HT-29 (cell line): Measurements from ENCODE around the gene FAM240A. TPM values are rescaled to one million over a fixed set of nuclear protein-coding genes. Genes with fewer than 3 reads are reported as not detected.
"Not testable (repeated sequence)": the region's sequence is repeated elsewhere in the genome, so short reads cannot be mapped to it uniquely, and the experiment has no call there.

Experiments used
- DNase-seq: peaks from one replicate; pipeline ENCODE4 v3.0.0-alpha.2; 2015; ENCODE audit warnings: low spot score
- total RNA-seq: library from RNA; depleted of rRNA; stranded (reverse); fragments of >200 nt; shearing (Covaris generic); gene quantifications from 2 replicates; pipeline ENCODE4 v1.2.3, GENCODE V29; 2014; rRNA removed

Gene FAM240A
- not detected in 2 replicates for total RNA-seq

DNA sequence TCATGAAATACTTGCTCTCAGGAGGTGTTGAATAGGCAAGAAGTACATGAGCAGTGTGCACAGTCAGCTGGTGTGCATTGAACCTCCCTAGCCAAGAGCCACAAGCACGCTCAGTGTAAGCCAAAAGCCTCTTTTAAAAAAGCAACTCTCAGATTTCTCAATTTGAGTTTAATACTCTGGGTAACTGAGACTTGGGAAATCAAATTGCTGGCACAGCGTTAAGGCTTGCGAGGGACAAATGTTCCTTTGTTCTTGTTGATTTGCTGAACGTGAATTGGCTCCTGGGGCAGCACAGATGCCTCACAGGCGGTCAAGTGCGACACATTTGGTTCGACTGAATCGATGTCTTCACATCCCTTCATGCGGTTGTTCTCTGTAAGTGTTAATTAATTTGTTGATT lies at the start of gene FAM240A:
Gene FAM240A, plus strand, starts transcription at position 202 of the 400 bp plus-strand sequence. Its CDS starts 159 bp downstream, at position 361.
- no peak for DNase-seq

DNA sequence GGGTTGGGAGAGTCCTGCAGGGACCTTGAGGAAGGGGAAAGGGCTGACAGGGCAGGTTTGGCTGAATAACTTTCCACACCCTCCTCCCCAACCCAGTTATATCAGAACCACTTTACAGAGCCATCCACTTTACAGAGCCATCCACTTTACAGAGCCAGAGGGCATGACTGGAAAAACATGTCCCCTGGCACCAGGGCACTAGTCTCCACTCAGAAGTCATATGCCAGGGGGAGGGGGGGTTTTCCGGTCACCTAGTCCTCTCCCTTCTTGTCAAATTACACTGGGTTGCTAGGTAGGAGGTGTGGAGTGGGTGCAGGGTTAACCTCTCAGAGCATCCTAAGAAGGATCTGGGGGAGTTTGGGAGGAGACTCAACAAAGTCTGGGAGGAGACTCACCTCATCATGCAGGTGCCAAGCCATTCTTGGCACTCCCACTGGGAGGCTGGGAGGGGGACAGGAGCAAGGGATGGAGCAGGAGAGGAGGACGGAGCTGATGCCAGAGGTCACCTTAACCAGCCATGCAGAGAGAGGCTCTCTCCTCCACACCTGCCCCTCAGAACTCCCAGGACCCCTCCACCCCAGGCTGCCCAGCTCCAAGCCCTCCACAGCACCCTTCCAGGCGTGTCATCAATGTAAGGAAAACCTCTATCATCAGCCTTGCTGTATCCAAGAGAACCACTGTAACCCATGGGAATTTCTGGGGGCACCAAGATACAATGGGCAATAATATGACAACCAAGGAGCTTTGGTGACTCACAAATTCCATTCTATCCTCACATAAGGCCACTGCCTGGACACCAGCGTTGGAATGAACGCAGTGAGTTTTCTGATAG lies 47.9 kb upstream of the FAM240A start:
- no peak for DNase-seq

DNA sequence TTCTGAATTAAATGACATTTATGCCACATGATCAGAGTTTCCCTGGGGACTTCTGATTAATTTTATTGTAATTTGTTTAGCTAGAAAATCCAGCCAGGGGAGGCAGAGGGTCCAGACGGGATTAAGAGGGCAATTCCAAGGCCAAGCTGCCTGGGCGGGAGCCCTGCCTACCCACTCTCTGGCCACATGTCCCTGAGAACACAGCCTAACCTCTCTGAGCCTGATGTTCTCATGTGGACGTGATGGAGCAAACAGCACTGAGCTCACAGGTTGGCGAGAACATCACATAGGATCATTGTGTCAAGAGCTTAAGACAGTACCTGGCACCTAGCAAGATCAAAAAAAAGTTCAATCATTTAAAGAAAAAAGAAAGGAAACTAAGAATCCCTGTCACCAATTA lies 47.2 kb upstream of the FAM240A start:
- DNase-seq = no peak

- DNase-seq = no peak
Observed at GRCh38 chr3:46565607-46566039, 46.7 kb upstream of the FAM240A start.

- DNase-seq = no peak
Observed at GRCh38 chr3:46566040-46566641, 46.2 kb upstream of the FAM240A start, which contains the start of gene LRRC2. Gene LRRC2, minus strand, starts transcription at chr3:46566302. Its CDS starts 14,711 bp downstream, at chr3:46551591.

DNA sequence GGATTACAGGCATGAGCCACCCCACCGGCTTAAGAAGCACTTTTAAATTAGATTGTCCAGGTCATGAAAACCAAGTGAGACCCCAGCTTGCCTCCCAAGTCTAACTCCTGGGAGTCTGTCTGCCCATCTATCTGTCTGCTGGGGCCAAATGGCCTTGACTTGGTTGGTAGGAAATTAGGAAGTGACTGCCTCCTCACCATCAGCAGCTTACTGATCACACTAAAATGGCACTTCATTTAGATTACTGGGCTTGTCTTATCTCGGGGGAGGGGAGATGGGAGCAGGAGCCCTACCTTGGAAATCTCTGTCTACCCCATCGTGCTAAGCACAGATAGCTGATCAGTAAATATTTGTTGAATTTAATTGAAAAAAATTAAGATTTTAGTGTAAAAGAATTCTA lies 40.6 kb upstream of the FAM240A start:
- no peak for DNase-seq

DNA sequence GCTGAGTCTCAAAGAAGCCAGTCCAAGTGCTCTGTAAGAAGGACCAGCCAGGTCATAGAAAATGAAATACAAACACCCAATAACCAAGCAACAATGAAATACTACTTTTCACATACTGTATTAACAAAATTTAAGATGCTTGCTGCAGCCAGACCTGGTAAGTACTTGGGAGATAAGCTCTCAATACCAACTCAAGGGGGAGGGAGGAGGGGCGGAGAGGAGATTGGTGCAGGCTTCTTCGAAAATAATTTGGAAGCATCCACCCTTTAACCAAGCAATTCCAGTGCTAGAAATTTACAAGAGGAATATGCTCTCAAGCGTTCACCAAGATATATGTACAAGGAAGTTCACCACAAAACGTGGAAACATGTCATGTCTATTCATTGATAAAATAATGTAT lies 38.6 kb upstream of the FAM240A start:
- no peak for DNase-seq

DNA sequence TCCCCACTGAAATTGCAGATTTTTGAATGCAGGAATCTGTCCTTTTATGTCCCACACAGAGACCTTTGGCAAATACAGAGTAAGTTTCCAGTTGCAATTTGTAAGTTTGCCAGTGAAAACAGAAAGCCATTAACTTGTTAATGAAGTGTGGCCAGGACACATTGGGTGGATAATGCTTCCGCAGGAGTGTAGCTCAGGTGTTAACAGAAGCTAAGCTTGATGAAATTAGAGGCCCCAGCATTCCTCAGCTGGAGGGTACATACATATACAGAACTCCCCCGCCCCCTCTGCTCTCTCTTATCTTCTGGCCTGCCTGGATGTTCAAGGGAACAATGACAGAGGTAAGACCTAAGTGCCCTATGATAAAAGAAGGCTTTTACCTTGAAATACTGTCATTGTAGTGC lies 38.1 kb upstream of the FAM240A start:
- no peak for DNase-seq

GRCh38 chr3:46574881-46575576 lies 37.3 kb upstream of the FAM240A start:
- DNase-seq = no peak

DNA sequence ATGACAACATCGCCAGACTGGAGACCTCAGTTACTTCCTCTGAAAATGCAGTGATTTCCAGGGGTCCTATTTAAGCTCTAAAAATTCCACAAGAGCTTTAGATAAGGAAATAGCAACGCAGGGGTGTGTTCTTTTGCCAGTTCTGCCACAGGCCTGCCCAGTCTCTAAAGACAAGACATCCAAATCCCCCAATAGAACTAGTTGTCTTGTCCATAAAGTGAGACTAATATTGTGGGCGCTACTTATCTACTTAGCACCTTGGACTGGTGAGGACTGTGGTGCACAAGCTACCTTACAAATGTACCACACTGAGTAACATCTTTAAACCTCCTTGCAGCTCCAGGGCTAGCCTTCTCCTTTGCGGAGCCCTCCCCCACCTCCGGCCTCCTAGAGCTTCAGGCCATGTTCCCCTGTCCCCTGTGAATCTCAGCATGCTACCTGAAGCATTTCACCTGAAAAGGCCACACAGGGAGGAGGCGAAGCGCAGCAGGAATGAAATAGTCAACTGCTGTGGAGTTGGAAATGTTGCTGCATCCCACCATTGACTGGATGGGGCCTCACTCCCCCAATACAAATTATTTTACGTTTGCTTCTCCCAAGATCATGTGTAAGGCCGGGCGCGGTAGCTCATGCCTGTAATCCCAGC lies 36.6 kb upstream of the FAM240A start:
- DNase-seq = no peak

GRCh38 chr3:46576386-46576785 lies 35.9 kb upstream of the FAM240A start:
- DNase-seq = no peak

GRCh38 chr3:46576879-46577278 lies 35.4 kb upstream of the FAM240A start:
- no peak for DNase-seq

DNA sequence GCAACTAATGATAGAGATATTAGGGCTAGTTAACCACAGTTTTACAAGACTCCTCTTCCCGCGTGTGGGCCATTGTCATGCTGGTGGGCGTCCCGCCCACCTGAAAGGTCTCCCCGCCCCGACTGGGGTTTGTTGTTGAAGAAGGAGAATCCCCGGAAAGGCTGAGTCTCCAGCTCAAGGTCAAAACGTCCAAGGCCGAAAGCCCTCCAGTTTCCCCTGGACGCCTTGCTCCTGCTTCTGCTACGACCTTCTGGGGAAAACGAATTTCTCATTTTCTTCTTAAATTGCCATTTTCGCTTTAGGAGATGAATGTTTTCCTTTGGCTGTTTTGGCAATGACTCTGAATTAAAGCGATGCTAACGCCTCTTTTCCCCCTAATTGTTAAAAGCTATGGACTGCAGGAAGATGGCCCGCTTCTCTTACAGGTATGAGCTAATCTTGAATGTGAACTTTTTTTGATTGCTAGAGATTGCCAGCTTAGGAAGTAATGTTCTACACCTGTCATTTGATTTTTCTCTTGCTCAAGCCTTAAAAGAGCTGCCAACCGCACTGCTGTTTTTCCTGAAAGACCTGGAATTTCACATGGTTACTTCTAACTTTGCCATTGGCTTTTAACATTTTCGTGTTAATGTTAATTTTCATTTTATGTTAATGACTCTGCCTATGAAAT lies 34.6 kb upstream of the FAM240A start:
- not testable (repeated sequence) for DNase-seq

DNA sequence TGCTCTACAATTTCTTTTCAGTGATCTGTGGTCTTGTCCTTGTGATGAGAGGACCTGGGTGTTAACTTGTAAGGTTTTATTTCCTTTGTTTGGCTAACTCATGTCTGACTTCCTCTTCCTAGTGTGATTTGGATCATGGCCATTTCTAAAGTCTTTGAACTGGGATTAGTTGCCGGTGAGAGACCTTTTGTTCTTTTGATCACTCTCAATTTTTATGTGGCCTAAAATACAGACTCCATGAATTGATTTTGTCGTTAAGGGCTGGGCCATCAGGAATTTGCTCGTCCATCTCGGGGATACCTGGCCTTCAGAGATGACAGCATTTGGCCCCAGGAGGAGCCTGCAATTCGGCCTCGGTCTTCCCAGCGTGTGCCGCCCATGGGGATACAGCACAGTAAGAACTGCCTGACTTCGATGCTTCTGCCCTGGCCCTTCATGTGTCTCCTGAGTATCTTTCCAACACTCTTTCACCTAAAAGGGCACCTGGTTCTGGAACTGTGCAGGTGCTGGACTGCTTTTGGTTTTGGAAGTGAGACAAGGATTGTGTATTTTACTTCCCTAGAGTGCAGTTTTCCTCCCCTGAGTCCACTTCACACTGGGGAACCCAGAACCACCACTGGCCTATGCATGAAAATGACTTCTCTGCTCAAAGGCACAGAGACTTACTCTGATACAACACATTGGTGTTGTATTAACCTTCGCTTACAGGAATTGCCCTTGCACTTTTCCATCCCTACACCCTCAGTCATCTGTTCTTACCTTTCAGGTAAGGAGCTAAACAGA lies 33.2 kb upstream of the FAM240A start:
- DNase-seq = peak; percentile 65

- no peak for DNase-seq
Observed at GRCh38 chr3:46579756-46580286, 32.5 kb upstream of the FAM240A start.

DNA sequence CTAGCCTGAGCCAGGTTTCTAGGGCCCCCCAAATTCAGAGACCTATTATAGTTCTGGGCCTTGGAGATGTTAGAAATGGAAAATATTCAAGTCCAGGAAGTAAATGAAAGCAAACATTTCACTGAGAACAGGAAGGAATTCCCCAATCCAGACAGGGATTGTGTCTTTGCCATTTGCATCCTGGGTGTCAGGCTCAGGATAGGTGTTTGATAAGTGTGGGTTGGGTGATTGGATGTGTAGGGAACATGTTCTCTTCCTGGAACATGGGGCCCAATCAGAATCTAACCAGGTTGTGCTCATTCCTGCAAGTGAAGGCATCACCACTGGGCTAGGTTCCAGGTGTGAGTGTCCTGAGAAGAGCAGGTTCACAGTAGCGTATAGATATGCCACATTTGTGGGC lies 31.6 kb upstream of the FAM240A start:
- no peak for DNase-seq

GRCh38 chr3:46584598-46585467 lies 27.5 kb upstream of the FAM240A start:
- no peak for DNase-seq

- peak; percentile 49 for DNase-seq
Observed at GRCh38 chr3:46585799-46586693, 26.3 kb upstream of the FAM240A start.
